SK-N-SH treated with all-trans-retinoic acid at 6 μM for 48 hours (cell line): ENCODE measurements around the gene ZPR1.

Source experiments
- CSDC2 ChIP-seq: fragments of 250-450 bp; sonication (Bioruptor Pico); IDR thresholded peaks from 2 replicates; pipeline ENCODE4 v1.5.0; 2020; ENCODE audit warnings: mild to moderate bottlenecking, moderate library complexity
- ESRRG ChIP-seq: fragments of 250-450 bp; sonication (Bioruptor Pico); IDR thresholded peaks from 2 replicates; pipeline ENCODE4 v1.6.1; 2021; ENCODE audit warnings: mild to moderate bottlenecking
- RARB ChIP-seq: fragments of 250-450 bp; sonication (Bioruptor Pico); IDR thresholded peaks from 2 replicates; pipeline ENCODE4 v1.8.0; 2021; ENCODE audit warnings: mild to moderate bottlenecking, moderate library complexity
- ZFP3 ChIP-seq: fragments of 250-450 bp; sonication (Bioruptor Pico); IDR thresholded peaks from 2 replicates; pipeline ENCODE4 v1.5.0; 2020; ENCODE audit warnings: mild to moderate bottlenecking, moderate library complexity
- ZFP30 ChIP-seq: fragments of 450-650 bp; formaldehyde crosslinking; IDR thresholded peaks from 2 replicates; pipeline ENCODE4 v1.5.0; 2022; ENCODE audit warnings: mild to moderate bottlenecking, moderate library complexity
- ZNF70 ChIP-seq: fragments of 450-650 bp; formaldehyde crosslinking; IDR thresholded peaks from 2 replicates; pipeline ENCODE4 v1.5.0; 2020; ENCODE audit warnings: mild to moderate bottlenecking, moderate library complexity
- ZNF8 ChIP-seq: fragments of 450-650 bp; formaldehyde crosslinking; IDR thresholded peaks from 2 replicates; pipeline ENCODE4 v1.5.0; 2020; ENCODE audit warnings: mild to moderate bottlenecking, moderate library complexity
- TF ChIP-seq, protein P1 (sequence below): fragments of 250-450 bp; sonication (Bioruptor Pico); IDR thresholded peaks from 2 replicates; pipeline ENCODE4 v1.5.1; 2020; ENCODE audit warnings: low read depth, mild to moderate bottlenecking, moderate library complexity
- TF ChIP-seq, protein P2 (sequence below): fragments of 250-450 bp; sonication (Bioruptor Pico); IDR thresholded peaks from 2 replicates; pipeline ENCODE4 v1.8.0; 2020; ENCODE audit warnings: mild to moderate bottlenecking, moderate library complexity, borderline replicate concordance
- TF ChIP-seq, protein P3 (sequence below): fragments of 250-450 bp; sonication (Bioruptor Pico); IDR thresholded peaks from 2 replicates; pipeline ENCODE4 v1.5.1; 2021; ENCODE audit warnings: mild to moderate bottlenecking, moderate library complexity

DNA sequence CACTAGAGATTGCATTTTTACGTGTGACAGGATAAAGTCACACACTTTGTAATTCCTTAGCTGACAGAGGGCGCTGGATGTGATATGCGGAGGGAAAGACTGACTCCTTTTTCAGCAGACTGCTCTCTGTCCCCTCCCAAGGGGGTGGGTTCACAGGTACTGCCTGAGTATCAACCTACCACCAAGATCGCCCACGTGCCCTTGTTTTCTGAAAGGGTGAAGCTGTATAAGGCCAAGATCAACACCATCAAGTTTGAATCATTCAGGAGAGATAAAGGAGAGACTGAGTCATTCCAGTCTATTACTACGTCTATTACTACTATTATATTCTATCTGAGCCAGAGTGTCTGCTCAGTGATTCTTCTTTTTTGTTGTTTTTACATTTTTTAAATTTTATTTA lies 45.7 kb downstream of the ZPR1 start:
- TF ChIP-seq ZNF70 (CRISPR knock-in tag) (no peak), ZNF8 (CRISPR knock-in tag) (no peak), RARB (no peak), CSDC2 (CRISPR knock-in tag) (no peak), ZFP30 (no peak), ESRRG (CRISPR knock-in tag) (no peak), ZFP3 (CRISPR knock-in tag) (no peak)
- TF ChIP-seq, protein P1, sequence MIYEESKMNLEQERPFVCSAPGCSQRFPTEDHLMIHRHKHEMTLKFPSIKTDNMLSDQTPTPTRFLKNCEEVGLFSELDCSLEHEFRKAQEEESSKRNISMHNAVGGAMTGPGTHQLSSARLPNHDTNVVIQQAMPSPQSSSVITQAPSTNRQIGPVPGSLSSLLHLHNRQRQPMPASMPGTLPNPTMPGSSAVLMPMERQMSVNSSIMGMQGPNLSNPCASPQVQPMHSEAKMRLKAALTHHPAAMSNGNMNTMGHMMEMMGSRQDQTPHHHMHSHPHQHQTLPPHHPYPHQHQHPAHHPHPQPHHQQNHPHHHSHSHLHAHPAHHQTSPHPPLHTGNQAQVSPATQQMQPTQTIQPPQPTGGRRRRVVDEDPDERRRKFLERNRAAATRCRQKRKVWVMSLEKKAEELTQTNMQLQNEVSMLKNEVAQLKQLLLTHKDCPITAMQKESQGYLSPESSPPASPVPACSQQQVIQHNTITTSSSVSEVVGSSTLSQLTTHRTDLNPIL, result no peak
- TF ChIP-seq, protein P2, sequence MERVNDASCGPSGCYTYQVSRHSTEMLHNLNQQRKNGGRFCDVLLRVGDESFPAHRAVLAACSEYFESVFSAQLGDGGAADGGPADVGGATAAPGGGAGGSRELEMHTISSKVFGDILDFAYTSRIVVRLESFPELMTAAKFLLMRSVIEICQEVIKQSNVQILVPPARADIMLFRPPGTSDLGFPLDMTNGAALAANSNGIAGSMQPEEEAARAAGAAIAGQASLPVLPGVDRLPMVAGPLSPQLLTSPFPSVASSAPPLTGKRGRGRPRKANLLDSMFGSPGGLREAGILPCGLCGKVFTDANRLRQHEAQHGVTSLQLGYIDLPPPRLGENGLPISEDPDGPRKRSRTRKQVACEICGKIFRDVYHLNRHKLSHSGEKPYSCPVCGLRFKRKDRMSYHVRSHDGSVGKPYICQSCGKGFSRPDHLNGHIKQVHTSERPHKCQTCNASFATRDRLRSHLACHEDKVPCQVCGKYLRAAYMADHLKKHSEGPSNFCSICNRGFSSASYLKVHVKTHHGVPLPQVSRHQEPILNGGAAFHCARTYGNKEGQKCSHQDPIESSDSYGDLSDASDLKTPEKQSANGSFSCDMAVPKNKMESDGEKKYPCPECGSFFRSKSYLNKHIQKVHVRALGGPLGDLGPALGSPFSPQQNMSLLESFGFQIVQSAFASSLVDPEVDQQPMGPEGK (CRISPR knock-in tag), result no peak
- TF ChIP-seq, protein P3, sequence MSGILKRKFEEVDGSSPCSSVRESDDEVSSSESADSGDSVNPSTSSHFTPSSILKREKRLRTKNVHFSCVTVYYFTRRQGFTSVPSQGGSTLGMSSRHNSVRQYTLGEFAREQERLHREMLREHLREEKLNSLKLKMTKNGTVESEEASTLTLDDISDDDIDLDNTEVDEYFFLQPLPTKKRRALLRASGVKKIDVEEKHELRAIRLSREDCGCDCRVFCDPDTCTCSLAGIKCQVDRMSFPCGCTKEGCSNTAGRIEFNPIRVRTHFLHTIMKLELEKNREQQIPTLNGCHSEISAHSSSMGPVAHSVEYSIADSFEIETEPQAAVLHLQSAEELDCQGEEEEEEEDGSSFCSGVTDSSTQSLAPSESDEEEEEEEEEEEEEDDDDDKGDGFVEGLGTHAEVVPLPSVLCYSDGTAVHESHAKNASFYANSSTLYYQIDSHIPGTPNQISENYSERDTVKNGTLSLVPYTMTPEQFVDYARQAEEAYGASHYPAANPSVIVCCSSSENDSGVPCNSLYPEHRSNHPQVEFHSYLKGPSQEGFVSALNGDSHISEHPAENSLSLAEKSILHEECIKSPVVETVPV (CRISPR knock-in tag), result no peak
